Suprapubic skin (tissue), 4 donors: ENCODE results near the gene EXOSC2.

Experiments
- POLR2A ChIP-seq, 2 donors: fragments of 450-650 bp; IDR thresholded peaks; one replicate each; pipeline ENCODE4 v1.6.1; 2017; ENCODE audit warnings: antibody characterized with exemption in 2 of 2, mild to moderate bottlenecking in 2 of 2, moderate library complexity in 2 of 2
- POLR2AphosphoS5 ChIP-seq, 3 donors: sonication (generic); formaldehyde crosslinking; IDR thresholded peaks; one replicate each; pipeline ENCODE4 v1.6.1; 2017; ENCODE audit warnings: antibody characterized with exemption in 3 of 3
- TF ChIP-seq, protein P1 (sequence below), 2 donors: fragments of 200-600 bp in 1 of 2; fragments of 450-650 bp in 1 of 2; sonication (generic) in 1 of 2; IDR thresholded peaks; one replicate each; pipeline ENCODE4 v1.5.1; 2016 to 2019; ENCODE audit warnings: antibody characterized with exemption in 2 of 2, mild to moderate bottlenecking in 1 of 2, moderate library complexity in 1 of 2

- TF ChIP-seq, protein P1, sequence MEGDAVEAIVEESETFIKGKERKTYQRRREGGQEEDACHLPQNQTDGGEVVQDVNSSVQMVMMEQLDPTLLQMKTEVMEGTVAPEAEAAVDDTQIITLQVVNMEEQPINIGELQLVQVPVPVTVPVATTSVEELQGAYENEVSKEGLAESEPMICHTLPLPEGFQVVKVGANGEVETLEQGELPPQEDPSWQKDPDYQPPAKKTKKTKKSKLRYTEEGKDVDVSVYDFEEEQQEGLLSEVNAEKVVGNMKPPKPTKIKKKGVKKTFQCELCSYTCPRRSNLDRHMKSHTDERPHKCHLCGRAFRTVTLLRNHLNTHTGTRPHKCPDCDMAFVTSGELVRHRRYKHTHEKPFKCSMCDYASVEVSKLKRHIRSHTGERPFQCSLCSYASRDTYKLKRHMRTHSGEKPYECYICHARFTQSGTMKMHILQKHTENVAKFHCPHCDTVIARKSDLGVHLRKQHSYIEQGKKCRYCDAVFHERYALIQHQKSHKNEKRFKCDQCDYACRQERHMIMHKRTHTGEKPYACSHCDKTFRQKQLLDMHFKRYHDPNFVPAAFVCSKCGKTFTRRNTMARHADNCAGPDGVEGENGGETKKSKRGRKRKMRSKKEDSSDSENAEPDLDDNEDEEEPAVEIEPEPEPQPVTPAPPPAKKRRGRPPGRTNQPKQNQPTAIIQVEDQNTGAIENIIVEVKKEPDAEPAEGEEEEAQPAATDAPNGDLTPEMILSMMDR (IDR thresholded peaks at IDR 0.05) = no peak
- TF ChIP-seq POLR2A (IDR thresholded peaks at IDR 0.05) (no peak), POLR2AphosphoS5 (IDR thresholded peaks at IDR 0.05) (no peak)
Observed at GRCh38 chr9:130659699-130660248, 33.8 kb upstream of the EXOSC2 start.
